Measurements from ENCODE around the gene STAU1. TPM values are rescaled to one million over a fixed set of nuclear protein-coding genes. Genes with fewer than 3 reads are reported as not detected.

STAU1 gene
- total and polyA plus RNA-seq, 2 of the 13 experiments (the other 11 are each of a cell fraction or from before 2014, with no cell fraction given) = 119 to 133 TPM

- TF ChIP-seq, protein P1, sequence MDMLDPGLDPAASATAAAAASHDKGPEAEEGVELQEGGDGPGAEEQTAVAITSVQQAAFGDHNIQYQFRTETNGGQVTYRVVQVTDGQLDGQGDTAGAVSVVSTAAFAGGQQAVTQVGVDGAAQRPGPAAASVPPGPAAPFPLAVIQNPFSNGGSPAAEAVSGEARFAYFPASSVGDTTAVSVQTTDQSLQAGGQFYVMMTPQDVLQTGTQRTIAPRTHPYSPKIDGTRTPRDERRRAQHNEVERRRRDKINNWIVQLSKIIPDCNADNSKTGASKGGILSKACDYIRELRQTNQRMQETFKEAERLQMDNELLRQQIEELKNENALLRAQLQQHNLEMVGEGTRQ (IDR thresholded peaks at IDR 0.05; ENCODE audit: low read depth, low read length) = no peak
- TF ChIP-seq, protein P1 (CRISPR knock-in tag; IDR thresholded peaks at IDR 0.05; ENCODE audit: borderline replicate concordance) = no peak
- TF ChIP-seq MXD4 (CRISPR knock-in tag; IDR thresholded peaks at IDR 0.05) (peak; percentile 52; the same call in 1 of the 2 replicates), SPEN (CRISPR knock-in tag; IDR thresholded peaks at IDR 0.05; ENCODE audit: low read depth) (no peak), ZBTB44 (CRISPR knock-in tag; IDR thresholded peaks at IDR 0.05) (no peak), STAG1 (CRISPR knock-in tag; IDR thresholded peaks at IDR 0.05) (no peak), ELF1 (CRISPR knock-in tag; IDR thresholded peaks at IDR 0.05) (no peak), KDM4B (CRISPR knock-in tag; IDR thresholded peaks at IDR 0.05) (0 out of 2 replicates have a peak, but pooled peaks have one; percentile 54), SKI (IDR thresholded peaks at IDR 0.05; ENCODE audit: partially characterized antibody) (no peak), ZNF441 (CRISPR knock-in tag; IDR thresholded peaks at IDR 0.05; ENCODE audit: borderline replicate concordance) (no peak; the same call in 1 of the 2 replicates), ATF7-NPFF (CRISPR knock-in tag; IDR thresholded peaks at IDR 0.05; ENCODE audit: low read depth) (0 out of 2 replicates have a peak, but pooled peaks have one; percentile 35), EHMT2 (IDR thresholded peaks at IDR 0.05; ENCODE audit: borderline replicate concordance, low read depth, low read length) (no peak), GATAD2A (CRISPR knock-in tag; IDR thresholded peaks at IDR 0.05) (peak; percentile 53), FOXA1 (IDR thresholded peaks at IDR 0.05) (no peak), FOXA1 (CRISPR knock-in tag; IDR thresholded peaks at IDR 0.05) (peak; percentile 64; the same call in 1 of the 2 replicates), ZNF44 (CRISPR knock-in tag; IDR thresholded peaks at IDR 0.05) (0 out of 2 replicates have a peak, but pooled peaks have one; percentile 32), ZXDC (CRISPR knock-in tag; IDR thresholded peaks at IDR 0.05) (no peak), GLI4 (CRISPR knock-in tag; IDR thresholded peaks at IDR 0.05; ENCODE audit: borderline replicate concordance) (peak; percentile 69; the same call in 1 of the 2 replicates), ZNF496 (CRISPR knock-in tag; IDR thresholded peaks at IDR 0.05; ENCODE audit: insufficient replicate concordance) (no peak), MZF1 (CRISPR knock-in tag; IDR thresholded peaks at IDR 0.05; ENCODE audit: borderline replicate concordance) (no peak), ZNF547 (CRISPR knock-in tag; IDR thresholded peaks at IDR 0.05) (peak; percentile 37; the same call in 1 of the 2 replicates), TARDBP (CRISPR knock-in tag; IDR thresholded peaks at IDR 0.05) (peak; percentile 47; the same call in 1 of the 2 replicates), ZNF639 (CRISPR knock-in tag; conservative IDR thresholded peaks at IDR 0.05) (no peak), NFYB (CRISPR knock-in tag; IDR thresholded peaks at IDR 0.05) (no peak)
Observed at GRCh38 chr20:49161428-49162152, 26.5 kb downstream of the STAU1 start (continued).
